Trophoblast cell (in vitro differentiated cells and primary cell): Measurements from ENCODE around the gene HELZ2.

ENCODE experiments used
- DNase-seq, 2 donors: peaks; one replicate each; pipeline ENCODE4 v3.0.0-alpha.2; 2016
- H2AFZ ChIP-seq: 2 replicates; pipeline ENCODE4 v1.6.1; 2013; ENCODE audit warnings: low read length, moderate library complexity, mild to moderate bottlenecking; ENCODE audit not compliant: insufficient read depth, poor library complexity
- H2AK5ac ChIP-seq: 2 replicates; pipeline ENCODE4 v1.6.1; 2013; ENCODE audit warnings: mild to moderate bottlenecking, low read length
- H2BK120ac ChIP-seq: 2 replicates; pipeline ENCODE4 v1.6.1; 2013; ENCODE audit warnings: low read length, mild to moderate bottlenecking, moderate library complexity; ENCODE audit not compliant: insufficient read depth, poor library complexity
- H2BK12ac ChIP-seq: 2 replicates; pipeline ENCODE4 v1.6.1; 2013; ENCODE audit warnings: mild to moderate bottlenecking, low read length, moderate library complexity
- H2BK5ac ChIP-seq: 2 replicates; pipeline ENCODE4 v1.6.1; 2013; ENCODE audit warnings: low read length, low read depth, moderate library complexity, mild to moderate bottlenecking; ENCODE audit not compliant: poor library complexity
- H3K14ac ChIP-seq: 2 replicates; pipeline ENCODE4 v1.6.1; 2013; ENCODE audit warnings: mild to moderate bottlenecking, low read length
- H3K18ac ChIP-seq: 2 replicates; pipeline ENCODE4 v1.6.1; 2013; ENCODE audit warnings: mild to moderate bottlenecking, low read length
- H3K23ac ChIP-seq: 2 replicates; pipeline ENCODE4 v1.6.1; 2013; ENCODE audit warnings: low read length
- H3K27ac ChIP-seq: 2 replicates; pipeline ENCODE4 v1.5.1; 2013; ENCODE audit warnings: low read depth, mild to moderate bottlenecking, inconsistent platforms, low read length, moderate library complexity
- H3K27me3 ChIP-seq: 2 replicates; pipeline ENCODE4 v1.6.1; 2013; ENCODE audit warnings: inconsistent platforms, mild to moderate bottlenecking, low read length, moderate library complexity; ENCODE audit not compliant: insufficient read depth
- H3K36me3 ChIP-seq, 2 experiments: 1 replicate in 1 of 2; 2 replicates in 1 of 2; pipeline ENCODE4 v1.6.1; 2013; ENCODE audit warnings: low read length in 2 of 2, mild to moderate bottlenecking in 2 of 2, moderate library complexity in 1 of 2; ENCODE audit not compliant: insufficient read depth in 2 of 2, control insufficient read depth in 1 of 2
- H3K4ac ChIP-seq: 2 replicates; pipeline ENCODE4 v1.6.1; 2013; ENCODE audit warnings: low read depth, mild to moderate bottlenecking, low read length, moderate library complexity
- H3K4me1 ChIP-seq, 2 experiments: 1 replicate in 1 of 2; 2 replicates in 1 of 2; pipeline ENCODE4 v1.6.1; 2013; ENCODE audit warnings: low read length in 2 of 2, mild to moderate bottlenecking in 2 of 2, moderate library complexity in 1 of 2; ENCODE audit not compliant: insufficient read depth in 2 of 2, control insufficient read depth in 1 of 2
- H3K4me2 ChIP-seq: 2 replicates; pipeline ENCODE4 v1.6.1; 2013; ENCODE audit warnings: inconsistent platforms, mild to moderate bottlenecking, low read length, moderate library complexity
- H3K4me3 ChIP-seq: 2 replicates; pipeline ENCODE4 v1.5.1; 2013; ENCODE audit warnings: mild to moderate bottlenecking, low read depth, low read length, inconsistent platforms
- H3K79me1 ChIP-seq: one replicate; pipeline ENCODE4 v1.6.1; 2013; ENCODE audit warnings: low read length
- H3K79me2 ChIP-seq: 2 replicates; pipeline ENCODE4 v1.6.1; 2013; ENCODE audit warnings: low read length, mild to moderate bottlenecking; ENCODE audit not compliant: control insufficient read depth, insufficient read depth, poor library complexity
- H3K9ac ChIP-seq: 2 replicates; pipeline ENCODE4 v1.6.1; 2013; ENCODE audit warnings: mild to moderate bottlenecking, low read length
- H3K9me3 ChIP-seq: 2 replicates; pipeline ENCODE4 v1.6.1; 2013; ENCODE audit warnings: low read depth, mild to moderate bottlenecking, control low read depth, inconsistent platforms, low read length; ENCODE audit not compliant: insufficient read depth
- H4K12ac ChIP-seq: 2 replicates; pipeline ENCODE4 v1.6.1; 2013; ENCODE audit warnings: low read depth, mild to moderate bottlenecking, low read length, moderate library complexity
- H4K8ac ChIP-seq: 2 replicates; pipeline ENCODE4 v1.6.1; 2013; ENCODE audit warnings: low read depth, mild to moderate bottlenecking, low read length, moderate library complexity
- H4K91ac ChIP-seq: one replicate; pipeline ENCODE4 v1.6.1; 2013; ENCODE audit warnings: low read depth, mild to moderate bottlenecking, low read length, moderate library complexity
- WGBS: extraction: QIAGEN DNeasy Blood & Tissue Kit; methylation state at CpG from one replicate; pipeline ENCODE4 v1.1.7; 2013; ENCODE audit warnings: missing lambda C conversion rate; ENCODE audit not compliant: insufficient read length, insufficient coverage; ENCODE audit errors: extremely low coverage; 5-methylcytosine and 5-hydroxymethylcytosine counted together

Gene HELZ2

DNA sequence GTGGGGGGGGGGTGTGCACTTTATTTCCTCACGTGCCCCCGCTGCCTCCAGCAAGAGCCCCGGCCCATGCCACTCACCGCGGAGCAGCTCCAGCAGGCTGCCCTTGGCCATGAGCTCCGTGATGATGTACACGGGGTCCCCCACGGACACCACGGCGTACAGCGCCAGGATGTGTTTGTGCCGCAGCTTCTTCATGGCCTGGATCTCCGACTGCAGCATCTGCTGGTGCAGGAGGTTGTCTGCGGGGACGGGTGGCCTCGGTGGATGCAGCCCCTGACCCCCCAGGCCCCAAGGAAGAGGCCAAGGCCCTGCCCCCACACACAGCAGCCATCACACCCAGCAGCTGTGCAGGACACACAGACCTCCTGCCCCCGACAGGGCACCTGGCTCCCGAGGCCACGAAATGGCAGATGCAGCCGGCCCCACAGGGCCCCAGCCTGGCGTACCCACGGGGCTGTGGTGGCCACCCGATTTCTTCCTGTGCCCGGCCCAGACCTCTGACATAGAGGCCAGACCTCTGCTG, 41.5 kb downstream of the HELZ2 start:
- H3K18ac ChIP-seq, result no peak overlapping the region
- no peak overlapping the region for H4K8ac ChIP-seq
- no peak overlapping the region for H3K23ac ChIP-seq
- H3K79me2 ChIP-seq, result no peaks in the 10 kb centered on the region
- no peak overlapping the region for H4K12ac ChIP-seq
- H4K91ac ChIP-seq, result no peak overlapping the region
- H3K27ac ChIP-seq, result no peak overlapping the region
- H3K27me3 ChIP-seq, result no peaks in the 10 kb centered on the region
- no peak overlapping the region for H2AK5ac ChIP-seq
- peaks cover 2% of the 10 kb centered on the region for H3K9me3 ChIP-seq
- H3K4me3 ChIP-seq, result no peak overlapping the region
- no peak overlapping the region for H2BK12ac ChIP-seq
- H3K4me1 ChIP-seq, result no peaks in the 10 kb centered on the region
- H2BK120ac ChIP-seq, result no peak overlapping the region
- H2AFZ ChIP-seq, result no peak overlapping the region
- no peak overlapping the region for H3K9ac ChIP-seq
- H3K4me2 ChIP-seq, result no peak overlapping the region
- H3K79me1 ChIP-seq, result no peaks in the 10 kb centered on the region
- no peak overlapping the region for H3K14ac ChIP-seq
- H3K36me3 ChIP-seq, result no peaks in the 10 kb centered on the region
- no peak overlapping the region for H2BK5ac ChIP-seq
- no peak overlapping the region for H3K4ac ChIP-seq
- WGBS, result no CpG with 5 or more reads among the region's 24 CpGs
- DNase-seq, result no peak

DNA sequence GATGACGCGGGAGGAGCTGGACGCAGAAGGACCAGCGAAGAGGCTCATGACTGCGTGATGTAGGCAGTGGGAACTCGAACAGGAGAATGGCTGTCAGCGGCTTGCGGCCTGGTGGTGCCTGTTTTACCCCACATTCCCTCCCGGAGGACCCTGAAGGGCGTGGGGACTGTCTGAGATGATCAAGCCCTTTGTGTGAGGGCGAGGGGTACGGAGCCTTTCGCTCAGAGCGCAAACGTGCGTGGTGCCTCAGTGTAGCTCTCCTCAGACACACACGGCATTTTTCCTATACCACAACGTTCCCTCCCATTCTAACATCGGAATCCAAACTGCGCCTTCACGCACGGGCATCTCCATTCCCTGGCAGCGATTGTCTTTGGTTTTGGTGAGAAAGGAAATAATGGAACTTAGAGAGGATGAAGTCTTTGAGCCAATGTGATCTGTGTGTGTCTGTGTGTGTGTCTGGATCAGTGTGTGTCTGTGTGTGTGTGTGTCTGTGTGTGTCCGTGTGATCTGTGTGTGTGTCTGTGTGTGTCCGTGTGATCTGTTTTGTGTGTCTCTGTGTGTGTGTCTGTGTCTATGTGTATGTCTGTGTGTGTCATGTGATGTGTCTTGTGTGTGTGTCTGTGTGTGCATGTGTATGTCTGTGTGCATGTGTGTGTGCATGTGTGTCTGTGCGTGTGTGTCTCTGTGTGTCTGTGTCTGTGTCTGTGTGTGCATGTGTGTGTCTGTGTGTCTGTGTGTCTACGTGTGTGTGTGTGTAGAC, 42.2 kb downstream of the HELZ2 start:
- Histone ChIP-seq H3K18ac (no peak overlapping the region), H2BK120ac (no peak overlapping the region), H4K91ac (no peak overlapping the region), H3K4me2 (no peak overlapping the region), H3K9ac (no peak overlapping the region), H4K8ac (no peak overlapping the region), H3K79me1 (no peaks in the 10 kb centered on the region), H3K27ac (no peak overlapping the region), H2BK12ac (no peak overlapping the region), H3K14ac (no peak overlapping the region), H3K4ac (no peak overlapping the region), H3K9me3 (peaks cover 2% of the 10 kb centered on the region), H3K23ac (no peak overlapping the region), H4K12ac (no peak overlapping the region), H2BK5ac (no peak overlapping the region), H2AK5ac (no peak overlapping the region), H3K4me1 (no peaks in the 10 kb centered on the region), H3K79me2 (no peaks in the 10 kb centered on the region), H2AFZ (no peak overlapping the region), H3K36me3 (no peaks in the 10 kb centered on the region), H3K4me3 (no peak overlapping the region), H3K27me3 (no peaks in the 10 kb centered on the region)
- DNase-seq, result no peak
- no CpG with 5 or more reads among the region's 27 CpGs for WGBS

DNA sequence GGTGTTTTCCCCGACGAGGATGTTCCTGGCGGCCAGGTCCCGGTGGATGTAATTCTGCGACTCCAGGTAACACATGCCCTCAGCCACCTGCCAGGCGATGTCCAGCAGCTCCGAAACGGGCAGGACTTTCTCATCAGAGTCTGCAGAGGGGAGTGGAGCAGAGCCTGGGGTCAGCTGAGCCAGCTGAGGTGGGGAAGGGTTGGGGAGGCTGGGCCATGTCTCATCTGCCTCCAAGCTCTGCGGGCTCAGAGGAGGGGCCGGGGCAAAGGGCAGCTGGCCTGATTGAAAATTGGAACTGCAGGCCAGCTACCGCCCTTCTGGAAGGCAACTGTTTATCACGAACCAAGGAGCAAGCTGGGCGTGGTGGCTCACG, 43.3 kb downstream of the HELZ2 start:
- Histone ChIP-seq H4K12ac (no peak overlapping the region), H2AFZ (no peak overlapping the region), H3K4me1 (no peaks in the 10 kb centered on the region), H2BK120ac (no peak overlapping the region), H3K36me3 (no peaks in the 10 kb centered on the region), H3K18ac (no peak overlapping the region), H3K9me3 (peaks cover 2% of the 10 kb centered on the region), H2BK5ac (no peak overlapping the region), H3K9ac (no peak overlapping the region), H3K14ac (no peak overlapping the region), H3K79me1 (no peaks in the 10 kb centered on the region), H2AK5ac (no peak overlapping the region), H3K23ac (no peak overlapping the region), H4K91ac (no peak overlapping the region), H3K27ac (no peak overlapping the region), H4K8ac (no peak overlapping the region), H3K79me2 (no peaks in the 10 kb centered on the region), H3K4ac (no peak overlapping the region), H3K27me3 (no peaks in the 10 kb centered on the region), H2BK12ac (no peak overlapping the region), H3K4me3 (no peak overlapping the region), H3K4me2 (no peak overlapping the region)
- WGBS, result no CpG with 5 or more reads among the region's 14 CpGs
- DNase-seq, result no peak

DNA sequence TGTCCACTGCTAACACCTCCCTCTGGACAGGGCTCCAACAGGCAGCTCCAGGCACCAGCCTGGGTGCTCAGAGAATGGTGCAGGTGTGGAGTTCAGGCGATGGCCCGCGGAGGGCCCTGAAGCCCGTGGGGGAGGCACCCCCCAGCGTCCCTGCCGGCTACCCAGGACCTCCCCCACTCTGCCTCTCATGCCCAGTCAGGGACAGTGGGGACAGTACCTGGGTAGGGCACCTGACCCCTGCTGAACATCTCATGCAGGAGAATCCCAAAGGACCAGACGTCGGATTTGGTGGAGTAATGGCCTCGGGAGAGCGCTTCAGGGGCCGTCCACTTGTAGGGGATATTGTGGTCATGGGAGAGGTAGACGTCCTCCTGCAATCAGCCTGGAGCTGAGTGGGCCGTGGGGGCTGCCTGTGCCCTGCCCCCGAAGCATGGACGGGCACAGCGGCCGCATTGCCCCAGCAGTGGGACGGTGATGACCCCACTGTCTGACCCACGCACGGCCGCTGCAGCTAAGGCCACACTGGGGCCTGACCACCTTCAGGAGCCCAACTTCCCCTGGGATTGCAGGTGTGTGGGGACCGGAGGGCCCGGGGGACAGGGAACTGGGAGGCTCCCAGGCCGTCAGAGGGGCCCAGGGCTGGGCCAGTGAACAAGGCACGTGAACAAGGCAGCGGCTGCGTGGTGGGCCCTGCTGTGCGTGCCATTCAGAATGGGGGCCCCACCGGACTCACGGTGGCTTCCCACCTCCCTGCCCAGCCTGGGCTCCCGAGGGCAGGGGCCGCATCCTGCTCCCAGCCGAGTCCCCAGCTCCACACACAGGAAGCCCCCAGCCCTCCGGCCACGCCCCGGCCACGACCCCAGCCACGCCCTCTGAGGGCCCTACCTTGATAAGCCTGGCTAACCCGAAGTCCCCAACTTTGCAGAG, 43.9 kb downstream of the HELZ2 start:
- no peak overlapping the region for H4K91ac ChIP-seq
- no CpG with 5 or more reads among the region's 39 CpGs for WGBS

More for the DNA sequence above, 43.9 kb downstream of the HELZ2 start:
- DNase-seq, result no peak
- H3K4me3 ChIP-seq, result no peak overlapping the region
- H2AFZ ChIP-seq, result no peak overlapping the region
- no peak overlapping the region for H3K9ac ChIP-seq
- no peak overlapping the region for H2BK12ac ChIP-seq
- H2BK120ac ChIP-seq, result no peak overlapping the region
- H3K36me3 ChIP-seq, result no peaks in the 10 kb centered on the region
- no peak overlapping the region for H3K18ac ChIP-seq
- no peak overlapping the region for H3K27ac ChIP-seq
- no peaks in the 10 kb centered on the region for H3K4me1 ChIP-seq
- H3K4me2 ChIP-seq, result no peak overlapping the region
- H3K4ac ChIP-seq, result no peak overlapping the region
- no peak overlapping the region for H3K23ac ChIP-seq
- no peaks in the 10 kb centered on the region for H3K79me2 ChIP-seq
- no peak overlapping the region for H2AK5ac ChIP-seq
- no peak overlapping the region for H2BK5ac ChIP-seq
- no peak overlapping the region for H4K12ac ChIP-seq
- no peak overlapping the region for H3K14ac ChIP-seq
- no peaks in the 10 kb centered on the region for H3K79me1 ChIP-seq
- H4K8ac ChIP-seq, result no peak overlapping the region
- H3K27me3 ChIP-seq, result no peaks in the 10 kb centered on the region
- peaks cover 2% of the 10 kb centered on the region for H3K9me3 ChIP-seq
